GM18951 (cell line): ENCODE measurements around the gene ZBP1.

Experiments used
- POLR2A ChIP-seq: IDR thresholded peaks from 4 replicates; pipeline ENCODE4 v1.6.1; 2011; ENCODE audit warnings: mild to moderate bottlenecking; ENCODE audit not compliant: insufficient read length, insufficient read depth; ENCODE audit errors: extremely low read depth
- in situ Hi-C: fragments of 300-500 bp; cut with MboI; formaldehyde crosslinking; loops from one replicate; pipeline ENCODE4 v1.12.0; 2022; ENCODE audit warnings: low sequenced_read_pairs, mixed read lengths, inconsistent platforms; ENCODE audit not compliant: unreplicated experiment

ZBP1 gene

GRCh38 chr20:57557926-57558613 lies 62.2 kb downstream of the ZBP1 start:
- in situ Hi-C loops: loop anchor here (25.0 kb wide), 1 partner anchor 471 kb away; no protein-coding TSS in a partner anchor
- no peak for TF ChIP-seq POLR2A

- no peak for TF ChIP-seq POLR2A
- in situ Hi-C loops: loop anchor here (25.0 kb wide), 1 partner anchor 470 kb away; no protein-coding TSS in a partner anchor
Measured at GRCh38 chr20:57556980-57557274, 63.3 kb downstream of the ZBP1 start.

GRCh38 chr20:57555457-57556184 lies 64.6 kb downstream of the ZBP1 start:
- in situ Hi-C loops: loop anchor here (25.0 kb wide), 1 partner anchor 468 kb away; no protein-coding TSS in a partner anchor
- no peak for TF ChIP-seq POLR2A
